Natural killer cell treated with Interleukin-12 subunit alpha and Interleukin-12 subunit beta and Interleukin-15 and Interleukin-18, amount 100 ng/mL, for 72 hours (primary cell): ENCODE results near the gene TSPAN18. TPM values are rescaled to one million over a fixed set of nuclear protein-coding genes. Genes with fewer than 3 reads are reported as not detected.

Experiments
- ATAC-seq, 2 donors: fragments of 150-1000 bp; cut with Tn5 transposase in 1 of 2; sonication (Bioruptor Pico), chemical (Tn5 transposase) in 1 of 2; 2 replicates each; pipeline ENCODE4 v1.10.0; 2021
- DNase-seq: peaks from one replicate; pipeline ENCODE4 v3.0.0; 2022; ENCODE audit warnings: low spot score
- H3K27ac Mint-ChIP-seq, 2 donors: 1 replicate in 1 of 2; 2 replicates in 1 of 2; pipeline ENCODE4 v1.8.0; 2022; ENCODE audit warnings: mixed read lengths in 2 of 2, mild to moderate bottlenecking in 1 of 2, moderate library complexity in 1 of 2
- H3K27me3 Mint-ChIP-seq, 2 donors: 1 replicate in 1 of 2; 2 replicates in 1 of 2; pipeline ENCODE4 v1.8.0; 2022; ENCODE audit warnings: mixed read lengths in 2 of 2
- H3K36me3 Mint-ChIP-seq: one replicate; pipeline ENCODE4 v1.8.0; 2022; ENCODE audit warnings: mixed read lengths
- H3K4me1 Mint-ChIP-seq, 2 donors: 1 replicate in 1 of 2; 2 replicates in 1 of 2; pipeline ENCODE4 v1.8.0; 2022; ENCODE audit warnings: low read depth in 2 of 2, mixed read lengths in 2 of 2, mild to moderate bottlenecking in 1 of 2
- H3K4me3 Mint-ChIP-seq: one replicate; pipeline ENCODE4 v1.8.0; 2022; ENCODE audit warnings: mixed read lengths
- H3K9me3 Mint-ChIP-seq: 2 replicates; pipeline ENCODE4 v1.8.0; 2022; ENCODE audit warnings: mixed read lengths
- total RNA-seq, 2 donors: library from RNA; stranded (reverse); gene quantifications; one replicate each; pipeline ENCODE4 v1.2.3, GENCODE V29; 2022

Gene TSPAN18
- total RNA-seq, 2 donors from 2014 or later = 0.26 to 0.64 TPM

- Mint-ChIP-seq H3K27ac (no peak overlapping the region), H3K27me3 (peaks cover 14 to 20% of the 10 kb centered on the region in 2 donors), H3K4me1 (no peaks in the 10 kb centered on the region), H3K9me3 (no peaks in the 10 kb centered on the region), H3K4me3 (no peak overlapping the region), H3K36me3 (no peaks in the 10 kb centered on the region)
- no peak for ATAC-seq
- DNase-seq = no peak
Measured at GRCh38 chr11:44885919-44886789, 159.4 kb downstream of the TSPAN18 start.

- Mint-ChIP-seq H3K9me3 (no peaks in the 10 kb centered on the region), H3K27ac (no peak overlapping the region), H3K36me3 (no peaks in the 10 kb centered on the region), H3K4me1 (no peaks in the 10 kb centered on the region), H3K4me3 (no peak overlapping the region), H3K27me3 (peaks cover 14 to 20% of the 10 kb centered on the region in 2 donors)
- DNase-seq (no peak), ATAC-seq (no peak)
Measured at GRCh38 chr11:44886790-44887140, 160.0 kb downstream of the TSPAN18 start.

- Mint-ChIP-seq H3K4me3 (no peak overlapping the region), H3K4me1 (no peaks in the 10 kb centered on the region), H3K36me3 (no peaks in the 10 kb centered on the region), H3K9me3 (no peaks in the 10 kb centered on the region), H3K27me3 (peaks cover 8 to 15% of the 10 kb centered on the region in 2 donors), H3K27ac (no peak overlapping the region)
- DNase-seq (no peak), ATAC-seq (no peak)
Measured at GRCh38 chr11:44887636-44888035, 160.9 kb downstream of the TSPAN18 start.

- DNase-seq (no peak), ATAC-seq (no peak)
- H3K27me3 Mint-ChIP-seq = peaks cover 0 to 8% of the 10 kb centered on the region in 2 donors
- no peaks in the 10 kb centered on the region for H3K36me3 Mint-ChIP-seq
- no peak overlapping the region for H3K27ac Mint-ChIP-seq
- H3K4me3 Mint-ChIP-seq = no peak overlapping the region
- no peaks in the 10 kb centered on the region for H3K9me3 Mint-ChIP-seq
- no peaks in the 10 kb centered on the region for H3K4me1 Mint-ChIP-seq
Measured at GRCh38 chr11:44889266-44889665, 162.5 kb downstream of the TSPAN18 start.

- no peak overlapping the region for H3K4me3 Mint-ChIP-seq
- H3K4me1 Mint-ChIP-seq = no peaks in the 10 kb centered on the region
- H3K27ac Mint-ChIP-seq = no peak overlapping the region
- no peaks in the 10 kb centered on the region for H3K9me3 Mint-ChIP-seq
- no peak for ATAC-seq
- H3K27me3 Mint-ChIP-seq = peaks cover 14 to 21% of the 10 kb centered on the region in 2 donors
- DNase-seq = no peak
- no peaks in the 10 kb centered on the region for H3K36me3 Mint-ChIP-seq
Measured at GRCh38 chr11:44892843-44893242, 166.1 kb downstream of the TSPAN18 start.

- no peak for DNase-seq
- Mint-ChIP-seq H3K36me3 (no peaks in the 10 kb centered on the region), H3K27me3 (peaks cover 17 to 24% of the 10 kb centered on the region in 2 donors), H3K9me3 (no peaks in the 10 kb centered on the region), H3K4me3 (no peak overlapping the region), H3K4me1 (no peaks in the 10 kb centered on the region), H3K27ac (no peak overlapping the region)
- no peak for ATAC-seq
Measured at GRCh38 chr11:44893308-44893822, 166.6 kb downstream of the TSPAN18 start.

- DNase-seq = peak; percentile 65
- ATAC-seq = peak; percentile 66 to 77
- Mint-ChIP-seq H3K4me1 (no peaks in the 10 kb centered on the region), H3K27me3 (peaks cover 17 to 24% of the 10 kb centered on the region in 2 donors), H3K36me3 (no peaks in the 10 kb centered on the region), H3K4me3 (no peak overlapping the region), H3K27ac (no peak overlapping the region), H3K9me3 (no peaks in the 10 kb centered on the region)
Measured at GRCh38 chr11:44893846-44894617, 167.3 kb downstream of the TSPAN18 start.

- Mint-ChIP-seq H3K27me3 (peaks cover 17 to 19% of the 10 kb centered on the region in 2 donors), H3K4me3 (no peak overlapping the region), H3K4me1 (no peaks in the 10 kb centered on the region), H3K36me3 (no peaks in the 10 kb centered on the region), H3K27ac (no peak overlapping the region), H3K9me3 (no peaks in the 10 kb centered on the region)
- DNase-seq = no peak
- peak; percentile 18 to 47 for ATAC-seq
Measured at GRCh38 chr11:44899959-44900358, 173.2 kb downstream of the TSPAN18 start.

- H3K4me1 Mint-ChIP-seq = no peaks in the 10 kb centered on the region
- H3K9me3 Mint-ChIP-seq = no peaks in the 10 kb centered on the region
- DNase-seq (no peak), ATAC-seq (no peak)
- H3K36me3 Mint-ChIP-seq = no peaks in the 10 kb centered on the region
- H3K27ac Mint-ChIP-seq = no peak overlapping the region
- H3K27me3 Mint-ChIP-seq = peaks cover 8 to 17% of the 10 kb centered on the region in 2 donors
- H3K4me3 Mint-ChIP-seq = no peak overlapping the region
Measured at GRCh38 chr11:44901120-44901633, 174.4 kb downstream of the TSPAN18 start.

- H3K36me3 Mint-ChIP-seq = no peaks in the 10 kb centered on the region
- H3K27ac Mint-ChIP-seq = no peak overlapping the region
- no peak overlapping the region for H3K4me3 Mint-ChIP-seq
- peaks cover 8 to 12% of the 10 kb centered on the region in 2 donors for H3K27me3 Mint-ChIP-seq
- no peaks in the 10 kb centered on the region for H3K9me3 Mint-ChIP-seq
- DNase-seq (no peak), ATAC-seq (no peak)
- no peaks in the 10 kb centered on the region for H3K4me1 Mint-ChIP-seq
Measured at GRCh38 chr11:44901786-44902185, 175.0 kb downstream of the TSPAN18 start.

GRCh38 chr11:44903035-44903434, 176.3 kb downstream of the TSPAN18 start:
- ATAC-seq (no peak), DNase-seq (no peak)
- Mint-ChIP-seq H3K27me3 (peaks cover 1 to 9% of the 10 kb centered on the region in 2 donors), H3K4me1 (no peaks in the 10 kb centered on the region), H3K27ac (no peak overlapping the region), H3K36me3 (no peaks in the 10 kb centered on the region), H3K4me3 (no peak overlapping the region), H3K9me3 (no peaks in the 10 kb centered on the region)

GRCh38 chr11:44903518-44903917, 176.8 kb downstream of the TSPAN18 start:
- no peak for ATAC-seq
- no peak for DNase-seq
- Mint-ChIP-seq H3K4me3 (no peak overlapping the region), H3K4me1 (no peaks in the 10 kb centered on the region), H3K27me3 (peaks cover 0 to 9% of the 10 kb centered on the region in 2 donors), H3K36me3 (no peaks in the 10 kb centered on the region), H3K27ac (no peak overlapping the region), H3K9me3 (no peaks in the 10 kb centered on the region)

- ATAC-seq (no peak), DNase-seq (no peak)
- no peaks in the 10 kb centered on the region for H3K4me1 Mint-ChIP-seq
- no peak overlapping the region for H3K27ac Mint-ChIP-seq
- H3K36me3 Mint-ChIP-seq = no peaks in the 10 kb centered on the region
- H3K4me3 Mint-ChIP-seq = no peak overlapping the region
- no peaks in the 10 kb centered on the region for H3K9me3 Mint-ChIP-seq
- peaks cover 0 to 11% of the 10 kb centered on the region in 2 donors for H3K27me3 Mint-ChIP-seq
Measured at GRCh38 chr11:44904261-44905020, 177.7 kb downstream of the TSPAN18 start.
